GM21619 (cell line): ENCODE data around the gene HAS3.
"Not testable (repeated sequence)": the region's sequence is repeated elsewhere in the genome, so short reads cannot be mapped to it uniquely, and the experiment has no call there.

Source experiments
- ATAC-seq: cut with Tn5 transposase; IDR thresholded peaks from one replicate; pipeline ENCODE4 v1.9.1; 2021; ENCODE audit not compliant: unreplicated experiment

Gene HAS3

GRCh38 chr16:69105501-69106361 is at the start of gene HAS3:
HAS3 (plus strand) TSS chr16:69105653; CDS start chr16:69109396, 3,743 bp downstream.
- ATAC-seq: no peak

- no peak for ATAC-seq
Observed at GRCh38 chr16:69055980-69056379, 49.5 kb upstream of the HAS3 start.

- no peak for ATAC-seq
Observed at GRCh38 chr16:69056421-69056820, 49.0 kb upstream of the HAS3 start.

GRCh38 chr16:69057400-69058378 is 47.8 kb upstream of the HAS3 start:
- ATAC-seq: no peak

- ATAC-seq: not testable (repeated sequence)
Observed at GRCh38 chr16:69063491-69063890, 42.0 kb upstream of the HAS3 start.

- ATAC-seq: no peak
Observed at GRCh38 chr16:69064124-69064763, 41.2 kb upstream of the HAS3 start.

- ATAC-seq: no peak
Observed at GRCh38 chr16:69064764-69065313, 40.6 kb upstream of the HAS3 start.

GRCh38 chr16:69069504-69069903 is 35.9 kb upstream of the HAS3 start:
- no peak for ATAC-seq

- ATAC-seq: no peak
Observed at GRCh38 chr16:69071036-69071435, 34.4 kb upstream of the HAS3 start.

- ATAC-seq: no peak
Observed at GRCh38 chr16:69072640-69072974, 32.8 kb upstream of the HAS3 start.

- ATAC-seq: no peak
Observed at GRCh38 chr16:69073181-69073702, 32.2 kb upstream of the HAS3 start.

- no peak for ATAC-seq
Observed at GRCh38 chr16:69077251-69077650, 28.2 kb upstream of the HAS3 start.

GRCh38 chr16:69078073-69078472 is 27.4 kb upstream of the HAS3 start:
- ATAC-seq: no peak

GRCh38 chr16:69079697-69080096 is 25.8 kb upstream of the HAS3 start:
- no peak for ATAC-seq

- ATAC-seq: no peak
Observed at GRCh38 chr16:69083306-69083941, 22.0 kb upstream of the HAS3 start.

- ATAC-seq: no peak
Observed at GRCh38 chr16:69084289-69084688, 21.2 kb upstream of the HAS3 start.

- ATAC-seq: no peak
Observed at GRCh38 chr16:69085032-69085695, 20.3 kb upstream of the HAS3 start.

GRCh38 chr16:69087161-69087581 is 18.3 kb upstream of the HAS3 start:
- ATAC-seq: no peak

- ATAC-seq: no peak
Observed at GRCh38 chr16:69088684-69089083, 16.8 kb upstream of the HAS3 start.
